GM10266 (cell line): ENCODE data around the gene BANP.
"Not testable (repeated sequence)": the region's sequence is repeated elsewhere in the genome, so short reads cannot be mapped to it uniquely, and the experiment has no call there.

Experiments
- DNase-seq: peaks from one replicate; pipeline ENCODE4 v3.0.0; 2012; ENCODE audit errors: extremely low spot score
- CTCF ChIP-seq: IDR thresholded peaks from 2 replicates; pipeline ENCODE4 v1.5.1; 2012; ENCODE audit warnings: mild to moderate bottlenecking, low read depth; ENCODE audit not compliant: control insufficient read depth, insufficient read depth; ENCODE audit errors: missing control alignments

The BANP gene

GRCh38 chr16:88010968-88011483 lies 59.8 kb downstream of the BANP start:
- TF ChIP-seq CTCF = no peak
- DNase-seq = no peak

- no peak for TF ChIP-seq CTCF
- DNase-seq = no peak
Observed at GRCh38 chr16:88012360-88012759, 61.1 kb downstream of the BANP start.

- no peak for TF ChIP-seq CTCF
Observed at GRCh38 chr16:88013091-88013609, 61.9 kb downstream of the BANP start.

GRCh38 chr16:88013766-88014251 lies 62.6 kb downstream of the BANP start:
- no peak for TF ChIP-seq CTCF
- DNase-seq = no peak

More at GRCh38 chr16:88013091-88013609, 61.9 kb downstream of the BANP start:
- no peak for DNase-seq

- TF ChIP-seq CTCF = no peak
- no peak for DNase-seq
Observed at GRCh38 chr16:88014252-88014781, 63.1 kb downstream of the BANP start.

- no peak for TF ChIP-seq CTCF
Observed at GRCh38 chr16:88014954-88015805, 63.9 kb downstream of the BANP start.

GRCh38 chr16:88015806-88016140 lies 64.5 kb downstream of the BANP start:
- DNase-seq = no peak
- no peak for TF ChIP-seq CTCF

More at GRCh38 chr16:88014954-88015805, 63.9 kb downstream of the BANP start:
- no peak for DNase-seq

GRCh38 chr16:88016386-88016785 lies 65.2 kb downstream of the BANP start:
- DNase-seq = not testable (repeated sequence)
